Caki2 (cell line): ENCODE measurements around the gene SELENOH. TPM values are rescaled to one million over a fixed set of nuclear protein-coding genes. Genes with fewer than 3 reads are reported as not detected.

Source experiments
- total RNA-seq: library from RNA; depleted of rRNA; stranded (reverse); fragments of >200 nt; shearing (Covaris generic); gene quantifications from 2 replicates; pipeline ENCODE4 v1.2.3, GENCODE V29; 2014; ENCODE audit warnings: low replicate concordance; rRNA removed

The SELENOH gene
- total RNA-seq, 1 experiment from 2014 or later: 263 TPM

Other genes with a start within 250 kb of the SELENOH start
- not detected in 2 replicates for gene SLC43A1, start 225.8 kb upstream of the SELENOH start, total RNA-seq
- 27.5 and 40.9 TPM in 2 replicates for gene TIMM10, start 210.7 kb upstream of the SELENOH start, total RNA-seq
- gene SMTNL1, start 203.9 kb upstream of the SELENOH start, total RNA-seq: not detected in 2 replicates
- 30.8 and 46.5 TPM in 2 replicates for gene UBE2L6, start 173.8 kb upstream of the SELENOH start, total RNA-seq
- gene SERPING1, start 143.8 kb upstream of the SELENOH start, total RNA-seq: not detected in 2 replicates
- gene YPEL4, start 91.6 kb upstream of the SELENOH start, total RNA-seq: 0.14 TPM in 1 of 2 replicates, not detected in the other
- gene CLP1, start 83.7 kb upstream of the SELENOH start, total RNA-seq: 12.6 and 13.2 TPM in 2 replicates
- gene ZDHHC5, start 73.4 kb upstream of the SELENOH start, total RNA-seq: 36.9 and 50.6 TPM in 2 replicates
- 14.9 and 32.0 TPM in 2 replicates for gene MED19, start 29.3 kb upstream of the SELENOH start, total RNA-seq
- 82.1 and 92.7 TPM in 2 replicates for gene TMX2, start 28.9 kb upstream of the SELENOH start, total RNA-seq
- not detected in 2 replicates for gene BTBD18, start 10.3 kb downstream of the SELENOH start, total RNA-seq
- 22.3 and 44.3 TPM in 2 replicates for gene CTNND1, start 20.3 kb downstream of the SELENOH start, total RNA-seq